Activated T-cell treated with anti-CD3 and anti-CD28 coated beads for 4 hours (primary cell): ENCODE measurements around the gene GCH1.

Experiments
- DNase-seq: peaks from one replicate; pipeline ENCODE4 v3.0.0-alpha.2; 2020

Gene GCH1

GRCh38 chr14:54857830-54858269 lies 44.8 kb downstream of the GCH1 start:
- no peak for DNase-seq

- DNase-seq, result no peak
Observed at GRCh38 chr14:54856152-54856551, 46.5 kb downstream of the GCH1 start.

- no peak for DNase-seq
Observed at GRCh38 chr14:54854181-54854580, 48.4 kb downstream of the GCH1 start.

- no peak for DNase-seq
Observed at GRCh38 chr14:54853339-54853738, 49.3 kb downstream of the GCH1 start.

- DNase-seq, result no peak
Observed at GRCh38 chr14:54852215-54852614, 50.4 kb downstream of the GCH1 start.

- DNase-seq, result no peak
Observed at GRCh38 chr14:54848910-54849309, 53.7 kb downstream of the GCH1 start.

- DNase-seq, result no peak
Observed at GRCh38 chr14:54845641-54846040, 57.0 kb downstream of the GCH1 start.

GRCh38 chr14:54844479-54844878 lies 58.1 kb downstream of the GCH1 start:
- no peak for DNase-seq

- no peak for DNase-seq
Observed at GRCh38 chr14:54840798-54841197, 61.8 kb downstream of the GCH1 start.

GRCh38 chr14:54840336-54840735 lies 62.3 kb downstream of the GCH1 start:
- no peak for DNase-seq

- DNase-seq, result no peak
Observed at GRCh38 chr14:54839701-54840119, 62.9 kb downstream of the GCH1 start.

GRCh38 chr14:54838931-54839512 lies 63.6 kb downstream of the GCH1 start:
- no peak for DNase-seq

GRCh38 chr14:54837508-54838149 lies 65.0 kb downstream of the GCH1 start:
- DNase-seq, result no peak

GRCh38 chr14:54836231-54836630 lies 66.4 kb downstream of the GCH1 start:
- DNase-seq, result no peak

- no peak for DNase-seq
Observed at GRCh38 chr14:54834727-54835126, 67.9 kb downstream of the GCH1 start.

- no peak for DNase-seq
Observed at GRCh38 chr14:54834081-54834480, 68.5 kb downstream of the GCH1 start.

GRCh38 chr14:54830650-54831049 lies 72.0 kb downstream of the GCH1 start:
- DNase-seq, result no peak

- no peak for DNase-seq
Observed at GRCh38 chr14:54829486-54830224, 73.0 kb downstream of the GCH1 start.

- no peak for DNase-seq
Observed at GRCh38 chr14:54828037-54828436, 74.6 kb downstream of the GCH1 start.

- DNase-seq, result no peak
Observed at GRCh38 chr14:54823757-54824549, 78.7 kb downstream of the GCH1 start.

- no peak for DNase-seq
Observed at GRCh38 chr14:54822685-54823084, 79.9 kb downstream of the GCH1 start.

- DNase-seq, result no peak
Observed at GRCh38 chr14:54818201-54819133, 84.2 kb downstream of the GCH1 start.
